Breast epithelium (tissue), 4 donors: ENCODE measurements around the gene SNAPC3. TPM values are rescaled to one million over a fixed set of nuclear protein-coding genes. Genes with fewer than 3 reads are reported as not detected.

Source experiments
- DNase-seq, 2 donors: peaks; one replicate each; pipeline ENCODE4 v3.0.0-alpha.2; 2019; ENCODE audit warnings: low spot score in 2 of 2
- H3K27ac ChIP-seq, 2 donors: fragments of 200-600 bp; sonication (generic) in 1 of 2; one replicate each; pipeline ENCODE4 v1.5.1; 2016 to 2019; ENCODE audit warnings: mild to moderate bottlenecking in 1 of 2
- H3K27me3 ChIP-seq, 2 donors: fragments of 200-600 bp; sonication (generic) in 1 of 2; one replicate each; pipeline versions ENCODE4 v1.5.1 to v1.6.0; 2017 to 2019; ENCODE audit warnings: control low read depth in 1 of 2, mild to moderate bottlenecking in 1 of 2
- H3K36me3 ChIP-seq: fragments of 200-600 bp; one replicate; pipeline ENCODE4 v1.5.1; 2019
- H3K4me1 ChIP-seq, 2 donors: fragments of 200-600 bp; sonication (generic); one replicate each; pipeline ENCODE4 v1.5.1; 2016 to 2019; ENCODE audit warnings: control low read depth in 1 of 2
- H3K4me3 ChIP-seq, 3 donors: fragments of 200-600 bp; sonication (generic); 1 replicate in 2 of 3; 2 replicates in 1 of 3; pipeline ENCODE4 v1.5.1; 2016 to 2019; ENCODE audit warnings: mild to moderate bottlenecking in 3 of 3, moderate library complexity in 2 of 3
- H3K9me3 ChIP-seq, 2 donors: fragments of 200-600 bp; sonication (generic) in 1 of 2; one replicate each; pipeline ENCODE4 v1.5.1; 2016 to 2019; ENCODE audit warnings: control low read depth in 1 of 2
- POLR2A ChIP-seq: fragments of 450-650 bp; IDR thresholded peaks from one replicate; pipeline ENCODE4 v1.6.1; 2016; ENCODE audit warnings: antibody characterized with exemption, mild to moderate bottlenecking, moderate library complexity
- POLR2AphosphoS5 ChIP-seq, 3 donors: sonication (generic); formaldehyde crosslinking; IDR thresholded peaks; one replicate each; pipeline ENCODE4 v1.6.1; 2017; ENCODE audit warnings: antibody characterized with exemption in 3 of 3
- intact Hi-C: fragments of 100-400 bp; cut with DNase I; formaldehyde crosslinking; loops from one replicate; pipeline ENCODE4 v1.15.1; 2023; ENCODE audit warnings: low total_unique reads
- total RNA-seq, 3 donors: library from RNA; depleted of rRNA; stranded (reverse); fragments of >200 nt; gene quantifications; one replicate each; pipeline ENCODE4 v1.1.0, GENCODE V29; 2016
- TF ChIP-seq, protein P1 (sequence below), 3 donors: fragments of 450-650 bp; IDR thresholded peaks; one replicate each; pipeline ENCODE4 v1.5.1; 2016 to 2017; ENCODE audit warnings: antibody characterized with exemption in 3 of 3, mild to moderate bottlenecking in 3 of 3, moderate library complexity in 3 of 3

SNAPC3 gene
- total RNA-seq, 3 donors from 2014 or later = 28.3 to 38.1 (median 33.4) TPM

DNA sequence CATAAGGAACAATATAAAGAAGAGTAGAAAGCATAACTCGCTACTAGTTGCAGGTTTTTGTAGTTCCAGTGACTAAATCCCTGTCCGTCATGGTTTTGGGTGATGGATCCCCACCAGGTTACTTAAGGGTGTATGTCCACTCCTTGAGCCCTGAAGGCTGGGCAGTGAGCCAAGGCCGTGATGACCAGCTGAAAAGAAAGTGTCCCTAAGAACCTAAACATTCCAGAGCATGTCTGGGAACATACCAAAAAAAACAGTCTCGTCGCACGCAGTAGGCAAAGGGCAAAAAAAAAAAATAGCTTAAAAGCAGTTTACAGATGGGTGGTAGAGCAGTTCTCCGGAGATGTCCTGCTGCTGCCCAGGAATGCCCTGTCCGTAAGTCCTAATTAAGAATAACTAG lies 21.4 kb upstream of the SNAPC3 start:
- DNase-seq = no peak
- no peak overlapping the region for H3K27ac ChIP-seq
- intact Hi-C loops = no loop called here
- H3K36me3 ChIP-seq = no peaks in the 10 kb centered on the region
- no peak overlapping the region for H3K4me3 ChIP-seq
- TF ChIP-seq, protein P1, sequence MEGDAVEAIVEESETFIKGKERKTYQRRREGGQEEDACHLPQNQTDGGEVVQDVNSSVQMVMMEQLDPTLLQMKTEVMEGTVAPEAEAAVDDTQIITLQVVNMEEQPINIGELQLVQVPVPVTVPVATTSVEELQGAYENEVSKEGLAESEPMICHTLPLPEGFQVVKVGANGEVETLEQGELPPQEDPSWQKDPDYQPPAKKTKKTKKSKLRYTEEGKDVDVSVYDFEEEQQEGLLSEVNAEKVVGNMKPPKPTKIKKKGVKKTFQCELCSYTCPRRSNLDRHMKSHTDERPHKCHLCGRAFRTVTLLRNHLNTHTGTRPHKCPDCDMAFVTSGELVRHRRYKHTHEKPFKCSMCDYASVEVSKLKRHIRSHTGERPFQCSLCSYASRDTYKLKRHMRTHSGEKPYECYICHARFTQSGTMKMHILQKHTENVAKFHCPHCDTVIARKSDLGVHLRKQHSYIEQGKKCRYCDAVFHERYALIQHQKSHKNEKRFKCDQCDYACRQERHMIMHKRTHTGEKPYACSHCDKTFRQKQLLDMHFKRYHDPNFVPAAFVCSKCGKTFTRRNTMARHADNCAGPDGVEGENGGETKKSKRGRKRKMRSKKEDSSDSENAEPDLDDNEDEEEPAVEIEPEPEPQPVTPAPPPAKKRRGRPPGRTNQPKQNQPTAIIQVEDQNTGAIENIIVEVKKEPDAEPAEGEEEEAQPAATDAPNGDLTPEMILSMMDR (IDR thresholded peaks at IDR 0.05) = no peak
- TF ChIP-seq POLR2AphosphoS5 (IDR thresholded peaks at IDR 0.05) (no peak), POLR2A (no peak)
- no peaks in the 10 kb centered on the region for H3K27me3 ChIP-seq
- H3K9me3 ChIP-seq = no peaks in the 10 kb centered on the region
- no peaks in the 10 kb centered on the region for H3K4me1 ChIP-seq

DNA sequence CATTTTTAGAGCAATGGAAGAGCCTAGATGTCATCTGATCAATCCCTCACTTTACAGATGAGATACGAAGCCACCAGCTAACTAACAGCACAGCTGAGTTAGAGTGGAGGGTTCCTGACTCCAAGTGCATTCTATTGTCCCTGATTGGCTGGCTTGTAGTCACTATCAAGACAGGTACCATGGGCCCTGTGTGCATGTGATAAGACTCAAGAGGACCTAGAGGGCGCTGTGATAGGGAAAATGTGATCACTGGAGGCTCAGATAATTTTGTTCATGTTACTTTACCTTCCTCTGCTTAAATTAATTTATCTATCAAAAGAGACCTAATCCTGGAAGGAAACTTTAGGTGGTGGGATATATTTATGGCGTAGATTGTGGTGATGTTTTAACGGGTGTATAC lies 19.5 kb upstream of the SNAPC3 start:
- DNase-seq = no peak
- Histone ChIP-seq H3K36me3 (no peaks in the 10 kb centered on the region), H3K9me3 (no peaks in the 10 kb centered on the region), H3K27ac (no peak overlapping the region), H3K4me1 (no peaks in the 10 kb centered on the region), H3K4me3 (no peak overlapping the region), H3K27me3 (no peaks in the 10 kb centered on the region)
- TF ChIP-seq POLR2AphosphoS5 (IDR thresholded peaks at IDR 0.05) = no peak
- no peak for TF ChIP-seq POLR2A
- TF ChIP-seq, protein P1 (IDR thresholded peaks at IDR 0.05) = no peak
- intact Hi-C loops = no loop called here

- intact Hi-C loops = no loop called here
- DNase-seq = no peak
- no peak overlapping the region for H3K27ac ChIP-seq
- TF ChIP-seq POLR2AphosphoS5 (IDR thresholded peaks at IDR 0.05) = no peak
- TF ChIP-seq, protein P1 (IDR thresholded peaks at IDR 0.05) = no peak
- H3K4me3 ChIP-seq = no peak overlapping the region
- H3K27me3 ChIP-seq = no peaks in the 10 kb centered on the region
- no peaks in the 10 kb centered on the region for H3K36me3 ChIP-seq
- H3K9me3 ChIP-seq = no peaks in the 10 kb centered on the region
- H3K4me1 ChIP-seq = no peaks in the 10 kb centered on the region
These were observed 18.5 kb upstream of the SNAPC3 start for GRCh38 chr9:15404171-15404570.

DNA sequence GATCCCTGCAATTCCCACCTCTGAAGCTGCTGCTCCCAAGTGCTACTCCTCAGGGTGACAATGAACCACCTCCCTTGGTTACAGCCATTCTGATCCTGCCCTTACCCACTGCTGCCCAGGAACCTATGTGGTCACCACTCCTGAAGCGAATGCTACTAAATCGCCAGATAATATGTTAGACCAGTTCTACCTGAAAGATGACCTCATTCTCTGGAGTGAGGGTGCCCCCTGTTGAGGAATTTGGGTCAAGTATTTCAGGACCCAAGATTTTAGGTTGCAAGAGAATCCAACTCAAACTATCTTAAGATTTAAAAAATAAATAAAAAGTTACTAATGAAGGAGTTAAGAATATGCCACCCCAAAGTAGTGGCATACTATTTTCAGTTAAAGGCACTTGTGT lies 5.8 kb upstream of the SNAPC3 start:
- Histone ChIP-seq H3K36me3 (no peaks in the 10 kb centered on the region), H3K4me3 (no peak overlapping the region), H3K4me1 (no peaks in the 10 kb centered on the region), H3K27me3 (no peaks in the 10 kb centered on the region), H3K9me3 (no peaks in the 10 kb centered on the region), H3K27ac (no peak overlapping the region)
- intact Hi-C loops = no loop called here
- TF ChIP-seq, protein P1 (IDR thresholded peaks at IDR 0.05) = peak in 2 of 3 donors; percentile 28 to 42
- TF ChIP-seq POLR2A = no peak
- DNase-seq = no peak

- H3K4me3 ChIP-seq = no peak overlapping the region
- DNase-seq = no peak
- H3K4me1 ChIP-seq = no peaks in the 10 kb centered on the region
- H3K9me3 ChIP-seq = no peaks in the 10 kb centered on the region
- H3K27me3 ChIP-seq = no peaks in the 10 kb centered on the region
- no peak overlapping the region for H3K27ac ChIP-seq
- intact Hi-C loops = no loop called here
- TF ChIP-seq POLR2AphosphoS5 (IDR thresholded peaks at IDR 0.05) = no peak
- TF ChIP-seq, protein P1 (IDR thresholded peaks at IDR 0.05) = no peak
- no peak for TF ChIP-seq POLR2A
- no peaks in the 10 kb centered on the region for H3K36me3 ChIP-seq
These were observed 5.0 kb upstream of the SNAPC3 start for GRCh38 chr9:15417626-15418025.
